GM18909 (cell line): ENCODE data around the gene TMEM121.
"Not testable (repeated sequence)": the region's sequence is repeated elsewhere in the genome, so short reads cannot be mapped to it uniquely, and the experiment has no call there.

Source experiments
- ATAC-seq: cut with Tn5 transposase; IDR thresholded peaks from one replicate; pipeline ENCODE4 v1.9.1; 2021; ENCODE audit warnings: mild to moderate bottlenecking; ENCODE audit not compliant: unreplicated experiment, poor library complexity

Gene TMEM121

GRCh38 chr14:105566248-105567163 lies 40.1 kb downstream of the TMEM121 start:
- peak; percentile 41 for ATAC-seq

- peak; percentile 1 for ATAC-seq
Measured at GRCh38 chr14:105567164-105568103, 41.1 kb downstream of the TMEM121 start.

- peak; percentile 26 for ATAC-seq
Measured at GRCh38 chr14:105568140-105568843, 41.9 kb downstream of the TMEM121 start.

DNA sequence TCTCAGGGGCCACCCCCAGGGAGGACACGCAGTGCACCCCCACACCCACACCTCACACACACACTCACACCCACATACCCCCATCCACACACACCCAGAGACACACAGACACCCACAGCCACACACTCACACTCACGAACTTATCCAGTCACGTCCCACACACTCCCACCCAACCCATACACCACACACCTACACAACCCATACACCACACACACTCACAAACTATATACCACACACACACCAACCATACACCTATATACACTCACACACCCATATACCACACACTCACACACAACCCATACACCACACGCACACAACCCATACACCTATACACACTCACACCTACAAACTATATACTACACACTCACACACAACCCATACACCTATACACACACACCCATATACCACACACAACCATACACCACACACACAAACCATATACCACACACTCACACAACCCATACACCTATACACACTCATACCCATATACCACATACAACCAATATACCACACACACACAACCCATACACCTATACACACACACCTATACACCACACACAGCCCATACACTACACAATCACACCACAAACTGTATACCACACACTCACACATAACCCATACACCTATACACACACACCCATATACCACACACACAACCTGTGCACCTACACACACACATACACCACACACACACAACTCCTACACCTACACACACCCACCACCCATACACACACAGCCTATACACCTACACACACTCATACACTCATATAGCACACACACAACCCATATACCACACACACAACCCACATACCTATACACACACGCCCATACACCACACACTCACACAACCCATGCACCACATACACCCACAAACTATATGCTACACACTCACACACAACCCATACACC lies 42.7 kb downstream of the TMEM121 start:
- ATAC-seq: no peak

GRCh38 chr14:105570482-105570881 lies 44.1 kb downstream of the TMEM121 start:
- ATAC-seq: no peak

DNA sequence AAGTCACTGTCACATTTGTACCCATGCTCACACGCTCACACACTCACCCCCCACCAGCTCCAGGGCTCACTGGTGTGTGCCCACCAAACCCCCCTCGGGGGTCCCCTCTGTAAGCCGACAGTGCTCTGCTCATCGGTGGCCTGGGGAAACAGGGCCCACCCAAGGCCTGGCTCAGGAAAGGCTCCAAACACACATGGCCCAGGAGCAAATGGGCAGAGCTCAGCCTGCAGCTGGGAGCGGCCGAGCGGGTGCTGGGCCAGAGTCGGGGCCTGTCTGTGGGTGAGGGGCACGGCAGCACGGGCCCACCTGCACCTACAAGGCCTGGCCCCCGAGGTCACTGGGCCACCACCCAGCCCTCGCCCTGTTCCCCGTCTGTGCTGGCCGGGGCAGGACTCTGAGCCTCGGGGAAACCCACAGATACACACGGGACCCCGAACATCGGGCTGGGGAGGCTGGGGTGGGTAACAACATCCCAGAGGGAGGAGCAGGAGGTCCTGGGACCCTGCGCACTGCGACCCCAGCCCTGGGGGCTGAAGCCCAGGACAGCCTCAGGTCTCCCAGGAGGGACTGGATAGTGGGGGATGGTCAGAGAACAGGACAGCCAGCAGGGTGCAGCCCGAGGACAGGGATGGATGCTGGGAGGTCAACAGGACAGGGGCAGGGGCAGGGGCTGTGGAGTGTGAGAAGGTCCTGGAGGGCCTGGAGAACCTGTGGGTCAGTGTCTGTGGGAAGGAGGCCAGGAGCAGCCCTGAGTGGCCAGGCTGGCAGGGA lies 45.0 kb downstream of the TMEM121 start:
- ATAC-seq: not testable (repeated sequence)

DNA sequence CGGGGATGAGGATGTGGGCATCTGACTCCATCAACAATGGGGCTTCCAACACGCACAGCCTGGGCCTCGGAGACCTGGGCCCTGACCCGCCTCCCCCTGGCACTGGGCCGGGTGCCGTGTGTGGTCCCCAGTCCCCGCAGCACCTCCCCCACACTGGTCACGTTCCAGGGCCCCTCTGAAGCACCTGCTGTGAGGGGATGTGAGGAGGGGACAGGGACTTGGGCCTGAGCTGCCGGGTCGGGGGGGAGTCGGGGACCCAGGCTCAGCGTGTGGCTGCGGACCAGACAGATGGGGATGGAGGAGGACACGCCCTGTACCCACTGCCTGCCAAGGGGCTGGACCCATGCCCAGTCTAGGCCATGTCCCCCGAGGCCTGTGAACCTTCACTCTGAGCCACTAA lies 45.7 kb downstream of the TMEM121 start:
- ATAC-seq: not testable (repeated sequence)

GRCh38 chr14:105573841-105574240 lies 47.5 kb downstream of the TMEM121 start:
- ATAC-seq: not testable (repeated sequence)

- not testable (repeated sequence) for ATAC-seq
Measured at GRCh38 chr14:105574411-105574810, 48.0 kb downstream of the TMEM121 start.

- ATAC-seq: peak; percentile 58
Measured at GRCh38 chr14:105575016-105575700, 48.8 kb downstream of the TMEM121 start.

- no peak for ATAC-seq
Measured at GRCh38 chr14:105576525-105577088, 50.2 kb downstream of the TMEM121 start.

GRCh38 chr14:105577314-105577861 lies 51.0 kb downstream of the TMEM121 start:
- no peak for ATAC-seq

GRCh38 chr14:105578070-105578469 lies 51.7 kb downstream of the TMEM121 start:
- no peak for ATAC-seq

GRCh38 chr14:105579221-105579620 lies 52.8 kb downstream of the TMEM121 start:
- ATAC-seq: not testable (repeated sequence)
